SK-N-SH (cell line): ENCODE measurements around the gene FGD1. TPM values are rescaled to one million over a fixed set of nuclear protein-coding genes. Genes with fewer than 3 reads are reported as not detected.

Experiments
- CTCF ChIA-PET: fragments of 300-600, 350-600 bp; formaldehyde crosslinking; extraction: SDS; loops from one replicate; lab custom pipeline; 2021; lab: Yijun Ruan, JAX
- POLR2A ChIA-PET: fragments of 350-600 bp; sonication (Branson Sonifier 250); formaldehyde crosslinking; extraction: SDS; loops from one replicate; lab custom pipeline; 2020; ENCODE audit warnings: antibody characterized with exemption, inconsistent platforms; lab: Yijun Ruan, JAX
- DNase-seq: peaks from one replicate; pipeline ENCODE4 v3.0.0; 2012
- H2AFZ ChIP-seq: fragments of 200-600 bp; sonication (generic); 2 replicates; pipeline ENCODE4 v1.8.1; 2016; ENCODE audit warnings: antibody characterized with exemption, mild to moderate bottlenecking, low read depth
- H3F3A ChIP-seq: fragments of 200-600 bp; sonication (generic); replicated peaks from 2 replicates; pipeline ENCODE3; 2016; ENCODE audit warnings: antibody characterized with exemption, mild to moderate bottlenecking; ENCODE audit not compliant: insufficient read depth
- H3K27ac ChIP-seq, 2 experiments: fragments of 200-500 bp in 1 of 2; fragments of 200-600 bp in 1 of 2; sonication (Bioruptor generic) in 1 of 2; sonication (generic), shearing (Covaris generic) in 1 of 2; 2 replicates each; pipeline versions ENCODE4 v1.5.1 to v1.6.1; 2014 to 2016; ENCODE audit warnings: low read depth in 2 of 2, inconsistent platforms in 1 of 2, low read length in 1 of 2, mild to moderate bottlenecking in 1 of 2, mixed read lengths in 1 of 2
- H3K27me3 ChIP-seq: fragments of 200-600 bp; sonication (generic), shearing (Covaris generic); 2 replicates; pipeline ENCODE4 v1.6.1; 2016; ENCODE audit warnings: mixed run types; ENCODE audit not compliant: insufficient read depth
- H3K36me3 ChIP-seq, 2 experiments: fragments of 200-500 bp in 1 of 2; fragments of 200-600 bp in 1 of 2; sonication (Bioruptor generic) in 1 of 2; sonication (generic) in 1 of 2; replicated peaks in 1 of 2; 2 replicates each; pipeline versions ENCODE3 to v1.5.1; 2014 to 2016; ENCODE audit warnings: low read length in 1 of 2, mild to moderate bottlenecking in 1 of 2; ENCODE audit not compliant: insufficient read depth in 2 of 2, control insufficient read depth in 1 of 2
- H3K4me1 ChIP-seq, 2 experiments: fragments of 200-500 bp in 1 of 2; fragments of 200-600 bp in 1 of 2; sonication (Bioruptor generic) in 1 of 2; sonication (generic), shearing (Covaris generic) in 1 of 2; 2 replicates each; pipeline versions ENCODE4 v1.5.1 to v1.6.1; 2014 to 2016; ENCODE audit warnings: low read depth in 1 of 2, low read length in 1 of 2, mixed run types in 1 of 2; ENCODE audit not compliant: insufficient read depth in 2 of 2, control insufficient read depth in 1 of 2
- H3K4me2 ChIP-seq: fragments of 200-600 bp; sonication (generic), shearing (Covaris generic); 2 replicates; pipeline ENCODE4 v1.6.1; 2017; ENCODE audit warnings: mixed run types
- H3K4me3 ChIP-seq, 2 experiments: fragments of 200-500 bp in 1 of 2; fragments of 200-600 bp in 1 of 2; sonication (Bioruptor generic) in 1 of 2; sonication (generic), shearing (Covaris generic) in 1 of 2; 2 replicates each; pipeline versions ENCODE4 v1.5.1 to v1.8.1; 2014 to 2016; ENCODE audit warnings: low read depth in 2 of 2, inconsistent platforms in 1 of 2, low read length in 1 of 2, mild to moderate bottlenecking in 1 of 2, mixed read lengths in 1 of 2, moderate library complexity in 1 of 2
- H3K79me2 ChIP-seq: fragments of 200-600 bp; sonication (generic); 2 replicates; pipeline ENCODE4 v1.8.1; 2017; ENCODE audit warnings: mild to moderate bottlenecking; ENCODE audit not compliant: insufficient read depth
- H3K9ac ChIP-seq: fragments of 200-600 bp; sonication (generic); 2 replicates; pipeline ENCODE4 v1.6.1; 2017; ENCODE audit warnings: mixed run types
- H3K9me2 ChIP-seq: fragments of 200-600 bp; sonication (generic); 2 replicates; pipeline ENCODE4 v1.6.1; 2017; ENCODE audit warnings: mixed run types
- H3K9me3 ChIP-seq: fragments of 200-600 bp; sonication (generic); 2 replicates; pipeline ENCODE4 v1.6.1; 2017; ENCODE audit warnings: mixed run types, mild to moderate bottlenecking, moderate library complexity
- H4K20me1 ChIP-seq: fragments of 200-600 bp; sonication (generic); 2 replicates; pipeline ENCODE4 v1.6.1; 2017; ENCODE audit warnings: mild to moderate bottlenecking, mixed run types; ENCODE audit not compliant: insufficient read depth
- EZH2phosphoT487 ChIP-seq: fragments of 200-600 bp; sonication (generic); IDR thresholded peaks from 2 replicates; pipeline ENCODE4 v1.6.1; 2017; ENCODE audit warnings: low read depth, mixed run types, mild to moderate bottlenecking, antibody characterized with exemption, moderate library complexity, borderline replicate concordance
- FOSL2 ChIP-seq: IDR thresholded peaks from 2 replicates; pipeline ENCODE4 v1.4.0; 2012; ENCODE audit warnings: low read depth, mild to moderate bottlenecking, moderate library complexity, borderline replicate concordance
- GATA2 ChIP-seq: sonication (generic); formaldehyde crosslinking; IDR thresholded peaks from 2 replicates; pipeline ENCODE4 v1.5.0; 2020; ENCODE audit warnings: mild to moderate bottlenecking, missing genetic modification reagents
- IRF3 ChIP-seq: fragments of 150-350 bp; IDR thresholded peaks from 2 replicates; pipeline ENCODE4 v1.6.1; 2016; ENCODE audit warnings: mild to moderate bottlenecking, low read depth, low read length
- JUND ChIP-seq: IDR thresholded peaks from 2 replicates; pipeline ENCODE4 v1.4.0; 2012
- MEF2A ChIP-seq: IDR thresholded peaks from 2 replicates; pipeline ENCODE4 v1.4.0; 2012; ENCODE audit warnings: low read depth, borderline replicate concordance
- MXI1 ChIP-seq: IDR thresholded peaks from 2 replicates; pipeline ENCODE4 v1.6.1; 2012; ENCODE audit warnings: mild to moderate bottlenecking, low read depth, low read length, improper control_type of control experiment
- NFIC ChIP-seq: IDR thresholded peaks from 2 replicates; pipeline ENCODE4 v1.4.0; 2012; ENCODE audit warnings: borderline replicate concordance
- NRF1 ChIP-seq: IDR thresholded peaks from 2 replicates; pipeline ENCODE4 v1.6.1; 2012; ENCODE audit warnings: low read depth, mild to moderate bottlenecking, low read length
- POLR2AphosphoS5 ChIP-seq: IDR thresholded peaks from 2 replicates; pipeline ENCODE4 v1.6.1; 2012; ENCODE audit warnings: low read depth, low read length
- RAD21 ChIP-seq: IDR thresholded peaks from 2 replicates; pipeline ENCODE4 v1.6.1; 2012; ENCODE audit warnings: mild to moderate bottlenecking, low read length
- REST ChIP-seq: IDR thresholded peaks from 2 replicates; pipeline ENCODE4 v1.6.1; 2012; ENCODE audit warnings: mild to moderate bottlenecking, low read depth, low read length, moderate library complexity
- RFX5 ChIP-seq: IDR thresholded peaks from 2 replicates; pipeline ENCODE4 v1.6.1; 2012; ENCODE audit warnings: mild to moderate bottlenecking, improper control_type of control experiment, low read length
- RXRA ChIP-seq: IDR thresholded peaks from 2 replicates; pipeline ENCODE4 v1.4.0; 2012; ENCODE audit warnings: low read depth, mild to moderate bottlenecking, borderline replicate concordance
- SIN3A ChIP-seq: IDR thresholded peaks from 2 replicates; pipeline ENCODE4 v1.6.1; 2012; ENCODE audit warnings: low read depth, mild to moderate bottlenecking, low read length, moderate library complexity, borderline replicate concordance
- SMC3 ChIP-seq: IDR thresholded peaks from 2 replicates; pipeline ENCODE4 v1.6.1; 2012; ENCODE audit warnings: low read depth, low read length, improper control_type of control experiment
- TAF1 ChIP-seq: IDR thresholded peaks from 2 replicates; pipeline ENCODE4 v1.6.1; 2012; ENCODE audit warnings: low read depth, mild to moderate bottlenecking, low read length, moderate library complexity, borderline replicate concordance
- TCF12 ChIP-seq: IDR thresholded peaks from 2 replicates; pipeline ENCODE4 v1.4.0; 2012
- YY1 ChIP-seq: IDR thresholded peaks from 2 replicates; pipeline ENCODE4 v1.4.0; 2012; ENCODE audit warnings: low read depth, mild to moderate bottlenecking
- WGBS: methylation state at CpG from one replicate; pipeline ENCODE4 v1.1.6; 2017; ENCODE audit warnings: low lambda C conversion rate; 5-methylcytosine and 5-hydroxymethylcytosine counted together
- polyA plus RNA-seq, 3 experiments: library from polyadenylated mRNA; depleted of rRNA; stranded (reverse); fragments of >200 nt; gene quantifications; 2 replicates each; pipeline ENCODE4 v1.2.3, GENCODE V29; 2012

Gene FGD1
- polyA plus RNA-seq, 1 of the 3 experiments (the other 2 are of a cell fraction), result 6.3 TPM

GRCh38 chrX:54470054-54470760, 25.8 kb downstream of the FGD1 start:
- TF ChIP-seq MXI1 (no peak), GATA2 (CRISPR knock-in tag) (no peak), EZH2phosphoT487 (no peak), SMC3 (no peak), NRF1 (no peak), REST (no peak), FOSL2 (no peak), MEF2A (no peak), YY1 (no peak), IRF3 (no peak), JUND (no peak), RAD21 (no peak), POLR2AphosphoS5 (no peak), RFX5 (no peak), RXRA (no peak), NFIC (no peak), TCF12 (no peak), TAF1 (no peak), SIN3A (no peak)

More at GRCh38 chrX:54470054-54470760, 25.8 kb downstream of the FGD1 start:
- DNase-seq, result no peak
- Histone ChIP-seq H3K27me3 (peaks cover 2% of the 10 kb centered on the region; the same call in 1 of the 2 replicates), H3K9me2 (no peaks in the 10 kb centered on the region), H3K79me2 (no peaks in the 10 kb centered on the region), H3K9me3 (no peaks in the 10 kb centered on the region), H3K27ac (no peak overlapping the region), H3K4me2 (no peak overlapping the region), H4K20me1 (no peaks in the 10 kb centered on the region), H3K4me3 (no peak overlapping the region), H2AFZ (no peak overlapping the region), H3K36me3 (peaks cover 0 to 4% of the 10 kb centered on the region in 2 experiments), H3K9ac (no peak overlapping the region), H3K4me1 (no peaks in the 10 kb centered on the region), H3F3A (no peaks in the 10 kb centered on the region)
- WGBS, result 60% methylated on average over 14 of the region's 21 CpGs
- POLR2A ChIA-PET, result no interaction called here
- CTCF ChIA-PET, result interaction anchor here (0.7 kb wide), 1 partner anchor 530 kb away, joined by 3 read pairs; no protein-coding TSS in a partner anchor
